HepG2 (cell line): ENCODE data around the gene DDX31. TPM values are rescaled to one million over a fixed set of nuclear protein-coding genes. Genes with fewer than 3 reads are reported as not detected.
A peak's percentile ranks its signal among the peaks of the same experiment; 100 is the strongest.

Source experiments
- ATAC-seq: fragments of 200-7000 bp; cut with Tn5 transposase; 3 replicates; pipeline ENCODE4 v1.9.1; 2020; ENCODE audit warnings: mild to moderate bottlenecking, moderate library complexity
- BruUV-seq: library from RNA; stranded (reverse); fragments of 400-500 nt; replicated peaks from 2 replicates; lab custom pipeline; 2021; lab: Mats Ljungman, UMichigan
- CTCF ChIA-PET: fragments of 300-600 bp; formaldehyde crosslinking; extraction: SDS; loops from one replicate; lab custom pipeline; 2021; ENCODE audit warnings: low total read pairs, inconsistent platforms, low intra/inter-chr PET ratio; lab: Yijun Ruan, JAX
- POLR2A ChIA-PET: fragments of 350-600 bp; sonication (Branson Sonifier 250); formaldehyde crosslinking; loops from one replicate; lab custom pipeline; 2020; ENCODE audit warnings: antibody characterized with exemption, inconsistent platforms; lab: Yijun Ruan, JAX
- DNase-seq: peaks from one replicate; pipeline ENCODE4 v3.0.0-alpha.2; 2015; ENCODE audit warnings: low spot score
- FAIRE-seq: peaks from 3 replicates; lab custom pipeline; 2011; peaks lifted over from hg19 to GRCh38; lab: Jason Lieb, UNC
- H2AFZ ChIP-seq: one replicate; pipeline ENCODE4 v1.6.1; 2011; ENCODE audit warnings: low read length, inconsistent platforms
- H3K27ac ChIP-seq: fragments of 300-600 bp; 3 replicates; pipeline ENCODE4 v1.8.0; 2011; ENCODE audit warnings: mixed run types, mild to moderate bottlenecking, mixed read lengths, low read length, inconsistent platforms; ENCODE audit not compliant: insufficient read depth; ENCODE audit errors: extremely low read length
- H3K27me3 ChIP-seq, 2 experiments: fragments of 200-600 bp in 1 of 2; 2 replicates in 1 of 2; 3 replicates in 1 of 2; pipeline versions ENCODE4 v1.6.0 to v1.8.0; 2011; ENCODE audit warnings: low read length in 2 of 2, mild to moderate bottlenecking in 2 of 2, moderate library complexity in 2 of 2, inconsistent platforms in 1 of 2; ENCODE audit not compliant: insufficient read depth in 2 of 2, control insufficient read depth in 1 of 2
- H3K36me3 ChIP-seq, 2 experiments: fragments of 200-600 bp in 1 of 2; replicated peaks in 1 of 2; 2 replicates in 1 of 2; 3 replicates in 1 of 2; pipeline versions ENCODE4 v1.5.1 to v1.8.0; 2011; ENCODE audit warnings: low read length in 2 of 2, inconsistent platforms in 1 of 2; ENCODE audit not compliant: insufficient read depth in 2 of 2, control insufficient read depth in 1 of 2
- H3K4me1 ChIP-seq: 2 replicates; pipeline ENCODE4 v1.5.1; 2012; ENCODE audit warnings: low read length, inconsistent platforms; ENCODE audit not compliant: insufficient read depth
- H3K4me2 ChIP-seq: 2 replicates; pipeline ENCODE4 v1.6.0; 2011; ENCODE audit warnings: low read depth, low read length, inconsistent platforms
- H3K4me3 ChIP-seq, 3 experiments: fragments of 200-600 bp in 1 of 3; sonication (generic), shearing (Covaris generic) in 1 of 3; replicated peaks in 1 of 3; 2 replicates each; pipeline ENCODE4 v1.5.1; 2011 to 2016; ENCODE audit warnings: low read length in 3 of 3, inconsistent platforms in 2 of 3, low read depth in 2 of 3, mild to moderate bottlenecking in 2 of 3, control low read depth in 1 of 3, mixed read lengths in 1 of 3; ENCODE audit not compliant: insufficient read depth in 1 of 3
- H3K79me2 ChIP-seq: one replicate; pipeline ENCODE4 v1.6.1; 2011; ENCODE audit warnings: low read length, inconsistent platforms; ENCODE audit not compliant: insufficient read depth
- H3K9ac ChIP-seq: 2 replicates; pipeline ENCODE4 v1.6.0; 2011; ENCODE audit warnings: mild to moderate bottlenecking, low read depth, low read length, inconsistent platforms; ENCODE audit not compliant: insufficient read depth
- H3K9me3 ChIP-seq: 2 replicates; pipeline ENCODE4 v1.5.1; 2012; ENCODE audit warnings: mild to moderate bottlenecking, low read length
- H4K20me1 ChIP-seq: 2 replicates; pipeline ENCODE4 v1.6.0; 2011; ENCODE audit warnings: inconsistent platforms, mild to moderate bottlenecking, low read length, moderate library complexity; ENCODE audit not compliant: insufficient read depth
- AGO2 ChIP-seq: fragments of 200-400 bp; formaldehyde crosslinking; optimal IDR thresholded peaks from 2 replicates; pipeline ENCODE3; 2017; ENCODE audit warnings: mild to moderate bottlenecking, low read depth, low read length, moderate library complexity
- ELF4 ChIP-seq: sonication (generic); formaldehyde crosslinking; IDR thresholded peaks from 2 replicates; pipeline ENCODE4 v1.5.0; 2020; ENCODE audit warnings: missing genetic modification reagents, mild to moderate bottlenecking, moderate library complexity, borderline replicate concordance
- POLR2G ChIP-seq: fragments of 200-400 bp; formaldehyde crosslinking; IDR thresholded peaks from 2 replicates; pipeline ENCODE4 v1.6.1; 2018; ENCODE audit warnings: mild to moderate bottlenecking, low read depth, low read length, moderate library complexity
- ZBTB2 ChIP-seq: sonication (generic); formaldehyde crosslinking; IDR thresholded peaks from 2 replicates; pipeline ENCODE4 v1.8.0; 2022; ENCODE audit warnings: low read depth, missing genetic modification reagents
- ZNF574 ChIP-seq: sonication (generic); formaldehyde crosslinking; IDR thresholded peaks from 2 replicates; pipeline ENCODE4 v1.4.0; 2020; ENCODE audit warnings: missing genetic modification reagents
- ZNF614 ChIP-seq: IDR thresholded peaks from 2 replicates; pipeline ENCODE4 v1.6.1; 2018; ENCODE audit warnings: missing biosample characterization, missing genetic modification reagents, inconsistent platforms, borderline replicate concordance
- WGBS: methylation state at CpG from one replicate; pipeline ENCODE4 v1.1.6; 2017; ENCODE audit warnings: low lambda C conversion rate; 5-methylcytosine and 5-hydroxymethylcytosine counted together
- in situ Hi-C: cut with HindIII; loops from 2 replicates; pipeline ENCODE4 v1.10.0; 2017; ENCODE audit warnings: low pct_unique_long_range_greater_than_20kb; ENCODE audit not compliant: extremely low pct_ligation_motif_present
- intact Hi-C: fragments of 100-400 bp; cut with micrococcal nuclease; formaldehyde crosslinking; loops from one replicate; pipeline ENCODE4 v1.10.0; 2022; ENCODE audit not compliant: unreplicated experiment
- polyA plus RNA-seq, 8 experiments: library from polyadenylated mRNA; depleted of rRNA in 3 of 8; stranded (reverse) in 7 of 8; unstranded in 1 of 8; fragments of >200 nt; fragmentation: Illumina TruSeq in 4 of 8; extraction: Trizol in 4 of 8; gene quantifications; 2 replicates each; pipeline versions ENCODE4 v1.2.1 to v1.2.3, GENCODE V29; 2011 to 2016; ENCODE audit warnings: low read depth in 4 of 8, missing spikeins in 1 of 8, mixed read lengths in 1 of 8; ENCODE audit not compliant: insufficient read depth in 1 of 8
- total RNA-seq, 5 experiments: library from RNA; depleted of rRNA; stranded (reverse); fragments of >200 nt; fragmentation: Illumina TruSeq; extraction: Trizol; gene quantifications; 2 replicates each; pipeline ENCODE4 v1.2.3, GENCODE V29; 2016; ENCODE audit warnings: low read depth in 1 of 5

Gene DDX31
- total and polyA plus RNA-seq, 2 of the 13 experiments (the other 11 are each of a cell fraction or from before 2014, with no cell fraction given) = 11.4 to 16.3 TPM

DNA sequence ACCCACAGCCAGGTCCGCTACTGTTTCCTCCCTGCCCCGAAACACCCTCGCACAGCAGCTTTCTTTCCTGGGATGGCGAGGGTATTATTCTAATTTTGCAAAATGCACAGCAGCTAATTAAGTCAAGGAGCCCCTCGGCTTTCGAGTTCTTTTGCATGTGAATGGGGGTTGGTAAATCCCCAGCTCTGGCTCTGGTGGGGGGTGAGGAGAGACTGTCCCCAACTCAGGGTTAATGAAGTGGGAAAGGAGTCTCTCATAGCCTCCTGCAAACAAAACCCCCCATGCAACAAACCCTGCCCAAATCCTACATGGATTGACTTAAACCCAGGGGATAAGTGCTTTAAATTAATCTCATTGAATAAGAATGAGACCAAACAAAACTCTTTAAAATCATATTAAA, 78.5 kb downstream of the DDX31 start (continued):
- TF ChIP-seq ZNF614 (CRISPR knock-in tag) (no peak), ZNF574 (CRISPR knock-in tag) (no peak), ELF4 (CRISPR knock-in tag) (no peak)

DNA sequence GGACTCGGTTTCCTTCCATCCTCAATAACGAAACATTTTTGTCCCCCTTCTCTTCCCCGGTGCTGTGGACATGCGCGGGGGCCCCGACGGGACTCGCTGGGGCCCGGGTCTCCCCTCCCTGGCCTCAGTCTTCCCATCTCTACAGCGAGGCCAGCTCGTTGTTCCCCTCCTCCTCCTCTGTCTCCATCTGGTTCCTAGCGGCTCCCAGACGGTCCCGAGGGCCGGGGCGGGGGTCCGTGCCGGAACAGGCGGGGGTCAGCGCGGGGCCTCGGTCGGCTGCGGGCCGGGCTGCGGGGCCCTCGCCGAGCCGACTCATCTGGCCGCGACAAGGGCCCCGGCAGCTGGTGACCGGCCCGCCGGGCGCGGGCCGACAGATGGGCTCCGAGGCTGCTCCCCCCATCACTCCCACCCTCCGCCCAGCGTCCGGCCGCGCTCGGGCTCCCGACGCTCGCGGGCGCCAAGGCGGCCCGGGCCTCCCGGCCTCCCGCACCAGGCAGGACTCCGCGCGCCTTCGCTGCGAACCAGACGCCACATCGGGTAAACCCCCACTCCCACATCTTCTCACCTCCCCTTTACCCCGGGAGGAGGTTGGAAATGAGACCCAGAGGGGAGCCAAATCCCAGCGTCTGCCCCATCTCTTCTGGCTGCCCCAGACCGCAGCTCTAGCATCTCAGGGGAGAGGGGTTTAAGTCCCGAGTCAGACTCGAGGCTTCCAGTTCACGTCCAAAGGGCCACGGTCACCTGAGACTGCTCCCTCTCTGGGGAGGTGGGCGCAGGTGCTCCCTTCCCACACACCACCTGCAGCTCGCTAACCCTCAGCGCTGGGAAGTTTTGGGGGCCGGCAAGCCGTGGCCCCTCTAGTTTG, 79.2 kb downstream of the DDX31 start:
- peaks cover 2 to 14% of the 10 kb centered on the region in 2 experiments; a peak in 2 of 5 replicates for H3K36me3 ChIP-seq
- TF ChIP-seq POLR2G (0 out of 2 replicates have a peak, but pooled peaks have one; percentile 15), AGO2 (peak; percentile 55), ZBTB2 (CRISPR knock-in tag) (no peak)
- no peak overlapping the region for H2AFZ ChIP-seq
- H3K79me2 ChIP-seq = no peaks in the 10 kb centered on the region
- H3K27me3 ChIP-seq = peaks cover 3 to 48% of the 10 kb centered on the region in 2 experiments; a peak in 4 of 5 replicates
- no peak overlapping the region for H3K9ac ChIP-seq
- WGBS = 40% methylated on average over 31 of the region's 73 CpGs
- FAIRE-seq = no peak
- peaks cover 2% of the 10 kb centered on the region; the same call in 1 of the 2 replicates for H4K20me1 ChIP-seq
- in situ Hi-C loops = no loop called here
- no peak; the same call in 2 of the 3 replicates for ATAC-seq
- H3K4me3 ChIP-seq = no peak overlapping the region
- no peaks in the 10 kb centered on the region for H3K4me1 ChIP-seq
- no peaks in the 10 kb centered on the region for H3K9me3 ChIP-seq
- ChIA-PET CTCF (no interaction called here), POLR2A (no interaction called here)
- no TSS peak for BruUV-seq
- intact Hi-C loops = no loop called here
- H3K27ac ChIP-seq = no peak overlapping the region
- no peak for DNase-seq
- H3K4me2 ChIP-seq = no peak overlapping the region
